Astrocyte (in vitro differentiated cells and primary cell): ENCODE results near the gene NTM. TPM values are rescaled to one million over a fixed set of nuclear protein-coding genes. Genes with fewer than 3 reads are reported as not detected.

ENCODE experiments used
- DNase-seq: peaks from one replicate; pipeline ENCODE4 v3.0.0-alpha.2; 2010; ENCODE audit warnings: low read depth
- FAIRE-seq: peaks from 2 replicates; lab custom pipeline; 2011; peaks lifted over from hg19 to GRCh38; lab: Jason Lieb, UNC
- H2AFZ ChIP-seq: 2 replicates; pipeline ENCODE4 v1.6.0; 2012; ENCODE audit warnings: low read depth, low read length, inconsistent platforms
- H3K27ac ChIP-seq: 2 replicates; pipeline ENCODE4 v1.5.1; 2011; ENCODE audit warnings: low read depth, low read length, inconsistent platforms
- H3K27me3 ChIP-seq: 2 replicates; pipeline ENCODE4 v1.6.0; 2011; ENCODE audit warnings: low read length, inconsistent platforms; ENCODE audit not compliant: insufficient read depth
- H3K36me3 ChIP-seq: 2 replicates; pipeline ENCODE4 v1.5.1; 2011; ENCODE audit warnings: low read length, inconsistent platforms; ENCODE audit not compliant: insufficient read depth
- H3K4me1 ChIP-seq: 2 replicates; pipeline ENCODE4 v1.5.1; 2011; ENCODE audit warnings: low read length, inconsistent platforms; ENCODE audit not compliant: insufficient read depth
- H3K4me2 ChIP-seq: 2 replicates; pipeline ENCODE4 v1.6.0; 2012; ENCODE audit warnings: low read length, inconsistent platforms
- H3K4me3 ChIP-seq: 2 replicates; pipeline ENCODE4 v1.5.1; 2011; ENCODE audit warnings: low read depth, mild to moderate bottlenecking, low read length, inconsistent platforms; ENCODE audit not compliant: insufficient read depth
- H3K79me2 ChIP-seq: 2 replicates; pipeline ENCODE4 v1.6.0; 2012; ENCODE audit warnings: mild to moderate bottlenecking, low read length, inconsistent platforms; ENCODE audit not compliant: insufficient read depth
- H3K9ac ChIP-seq: 2 replicates; pipeline ENCODE4 v1.6.0; 2012; ENCODE audit warnings: mild to moderate bottlenecking, low read length, inconsistent platforms
- H3K9me3 ChIP-seq: 2 replicates; pipeline ENCODE4 v1.5.1; 2012; ENCODE audit warnings: low read depth, mild to moderate bottlenecking, low read length, inconsistent platforms; ENCODE audit not compliant: insufficient read depth
- H4K20me1 ChIP-seq: 2 replicates; pipeline ENCODE4 v1.6.0; 2012; ENCODE audit warnings: low read length, inconsistent platforms; ENCODE audit not compliant: insufficient read depth
- H3K27ac Mint-ChIP-seq: one replicate; pipeline ENCODE4 v1.8.0; 2021; ENCODE audit warnings: mild to moderate bottlenecking, mixed read lengths; ENCODE audit not compliant: unreplicated experiment
- H3K27me3 Mint-ChIP-seq: one replicate; pipeline ENCODE4 v1.8.0; 2021; ENCODE audit warnings: low read depth, mixed read lengths; ENCODE audit not compliant: unreplicated experiment
- H3K36me3 Mint-ChIP-seq: one replicate; pipeline ENCODE4 v1.8.0; 2021; ENCODE audit warnings: low read depth, mixed read lengths; ENCODE audit not compliant: unreplicated experiment
- H3K4me1 Mint-ChIP-seq: one replicate; pipeline ENCODE4 v1.8.0; 2021; ENCODE audit warnings: low read depth, mixed read lengths; ENCODE audit not compliant: unreplicated experiment
- H3K4me3 Mint-ChIP-seq: one replicate; pipeline ENCODE4 v1.8.0; 2021; ENCODE audit warnings: mild to moderate bottlenecking, moderate library complexity, mixed read lengths; ENCODE audit not compliant: unreplicated experiment
- H3K9me3 Mint-ChIP-seq: one replicate; pipeline ENCODE4 v1.8.0; 2021; ENCODE audit warnings: mild to moderate bottlenecking, mixed read lengths; ENCODE audit not compliant: unreplicated experiment
- CTCF ChIP-seq: IDR thresholded peaks from 2 replicates; pipeline ENCODE4 v1.5.1; 2011; ENCODE audit warnings: low read depth, mild to moderate bottlenecking, inconsistent platforms, low read length, moderate library complexity; ENCODE audit not compliant: insufficient read depth
- EZH2 ChIP-seq: IDR thresholded peaks from 2 replicates; pipeline ENCODE4 v1.6.1; 2012; ENCODE audit warnings: mild to moderate bottlenecking, low read length, inconsistent platforms; ENCODE audit not compliant: insufficient read depth
- total RNA-seq: library from RNA; stranded (reverse); gene quantifications from 2 replicates; pipeline ENCODE4 v1.2.1, GENCODE V29; 2021

The NTM gene
- total RNA-seq, 1 donor from 2014 or later, result 98.2 TPM

DNA sequence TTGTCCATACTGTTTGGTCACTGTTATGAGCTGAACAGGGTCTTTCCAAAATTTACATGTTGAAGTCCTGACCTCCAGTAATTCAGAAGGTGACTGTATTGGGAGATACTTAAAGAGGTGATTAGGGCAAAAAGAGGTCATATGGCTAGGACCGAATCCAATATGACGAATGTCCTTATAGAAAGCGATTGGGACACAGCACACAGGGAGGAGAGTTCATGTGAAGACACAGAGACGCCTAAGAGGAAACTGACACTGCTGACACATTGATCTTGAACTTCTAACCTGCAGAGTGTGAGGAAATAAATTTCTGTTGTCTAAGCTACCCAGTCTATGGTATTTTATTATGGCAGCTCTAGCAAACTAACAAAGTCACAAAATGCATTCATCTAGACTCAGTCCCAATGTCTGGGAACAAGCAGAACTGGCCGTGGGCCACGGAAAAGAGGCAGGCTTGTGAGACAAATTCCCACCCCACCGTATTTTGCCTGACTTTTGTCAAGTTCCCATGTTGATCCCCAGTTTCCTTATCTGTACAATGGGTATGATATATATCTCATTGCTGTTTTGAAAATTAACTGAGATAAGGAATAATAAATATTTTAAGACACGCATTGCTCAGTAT is 295.0 kb downstream of the NTM start:
- Histone ChIP-seq H3K4me1 (peaks cover 47% of the 10 kb centered on the region), H4K20me1 (no peaks in the 10 kb centered on the region), H3K27ac (peak overlapping the region; percentile 94), H3K79me2 (no peaks in the 10 kb centered on the region), H3K4me3 (no peak overlapping the region), H2AFZ (no peak overlapping the region), H3K36me3 (no peaks in the 10 kb centered on the region), H3K4me2 (no peak overlapping the region), H3K27me3 (no peaks in the 10 kb centered on the region), H3K9me3 (no peaks in the 10 kb centered on the region), H3K9ac (no peak overlapping the region)
- peak; percentile 71 for FAIRE-seq
- Mint-ChIP-seq H3K27ac (no peak overlapping the region), H3K36me3 (peaks cover 3% of the 10 kb centered on the region), H3K4me1 (peaks cover 68% of the 10 kb centered on the region), H3K27me3 (no peaks in the 10 kb centered on the region), H3K4me3 (no peak overlapping the region), H3K9me3 (peaks cover 2% of the 10 kb centered on the region)
- DNase-seq, result no peak
- no peak for TF ChIP-seq CTCF
- TF ChIP-seq EZH2, result no peak

- FAIRE-seq (no peak), DNase-seq (no peak)
- Mint-ChIP-seq H3K27ac (peak overlapping the region; percentile 91), H3K9me3 (peaks cover 2% of the 10 kb centered on the region), H3K36me3 (peaks cover 3% of the 10 kb centered on the region), H3K4me1 (peaks cover 62% of the 10 kb centered on the region), H3K4me3 (no peak overlapping the region), H3K27me3 (no peaks in the 10 kb centered on the region)
- Histone ChIP-seq H3K9me3 (no peaks in the 10 kb centered on the region), H4K20me1 (no peaks in the 10 kb centered on the region), H3K79me2 (no peaks in the 10 kb centered on the region), H3K9ac (peak overlapping the region; percentile 68), H3K27me3 (no peaks in the 10 kb centered on the region), H3K4me1 (peaks cover 42% of the 10 kb centered on the region), H3K4me3 (no peak overlapping the region), H3K27ac (peak overlapping the region; percentile 94), H2AFZ (peak overlapping the region; percentile 45), H3K36me3 (no peaks in the 10 kb centered on the region), H3K4me2 (peak overlapping the region; percentile 63)
- TF ChIP-seq EZH2, result no peak
- no peak for TF ChIP-seq CTCF
Observed at GRCh38 chr11:131666006-131666405, 295.6 kb downstream of the NTM start.

DNA sequence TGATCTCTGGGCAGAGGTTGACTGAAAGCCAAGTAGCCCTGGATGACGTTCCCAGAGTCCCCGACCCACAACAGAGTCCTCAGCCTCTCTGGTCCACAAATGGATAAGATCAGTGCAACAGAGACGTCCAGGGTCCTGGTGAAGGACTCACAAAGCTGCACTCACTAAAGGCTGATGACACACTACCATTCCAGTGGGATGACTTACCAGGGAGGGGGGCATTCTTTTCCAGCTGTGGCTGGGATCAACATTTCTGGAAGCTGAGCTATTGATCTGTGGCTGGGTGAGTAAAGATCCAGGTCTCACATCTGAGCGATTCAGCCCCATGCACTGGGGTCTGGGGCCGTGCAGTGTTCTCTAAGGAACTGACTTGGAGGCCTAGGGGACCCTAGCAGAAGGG is 296.2 kb downstream of the NTM start:
- no peaks in the 10 kb centered on the region for H3K27me3 ChIP-seq
- H3K27ac Mint-ChIP-seq, result peak overlapping the region; percentile 91
- peak; percentile 92 for DNase-seq
- peaks cover 36% of the 10 kb centered on the region for H3K4me1 ChIP-seq
- peaks cover 56% of the 10 kb centered on the region for H3K4me1 Mint-ChIP-seq
- H2AFZ ChIP-seq, result peak overlapping the region; percentile 45
- H3K27me3 Mint-ChIP-seq, result no peaks in the 10 kb centered on the region
- H3K9me3 ChIP-seq, result no peaks in the 10 kb centered on the region
- H3K27ac ChIP-seq, result peak overlapping the region; percentile 94
- H3K36me3 ChIP-seq, result no peaks in the 10 kb centered on the region
- peaks cover 3% of the 10 kb centered on the region for H3K36me3 Mint-ChIP-seq
- H3K4me2 ChIP-seq, result peak overlapping the region; percentile 63
- TF ChIP-seq EZH2 (no peak), CTCF (no peak)
- no peak overlapping the region for H3K4me3 ChIP-seq
- peak overlapping the region; percentile 68 for H3K9ac ChIP-seq
- no peaks in the 10 kb centered on the region for H4K20me1 ChIP-seq
- peaks cover 2% of the 10 kb centered on the region for H3K9me3 Mint-ChIP-seq
- no peak for FAIRE-seq
- no peaks in the 10 kb centered on the region for H3K79me2 ChIP-seq
- H3K4me3 Mint-ChIP-seq, result peak overlapping the region; percentile 11
